ENCODE results near the gene CCNC.
A peak's percentile ranks its signal among the peaks of the same experiment; 100 is the strongest.
"Not testable (repeated sequence)": the region's sequence is repeated elsewhere in the genome, so short reads cannot be mapped to it uniquely, and the experiment has no call there.

Gene CCNC

GRCh38 chr6:99602520-99603420 is 34.3 kb upstream of the CCNC start:
- DNase-seq, result no peak

- DNase-seq, result not testable (repeated sequence)
Observed at GRCh38 chr6:99594696-99595095, 26.2 kb upstream of the CCNC start.

GRCh38 chr6:99592900-99593299 is 24.4 kb upstream of the CCNC start:
- DNase-seq, result peak; percentile 54

GRCh38 chr6:99591673-99592364 is 23.4 kb upstream of the CCNC start:
- no peak for DNase-seq

- no peak for DNase-seq
Observed at GRCh38 chr6:99590728-99591672, 22.5 kb upstream of the CCNC start.

- no peak for DNase-seq
Observed at GRCh38 chr6:99589907-99590493, 21.5 kb upstream of the CCNC start.

GRCh38 chr6:99589290-99589672 is 20.8 kb upstream of the CCNC start:
- DNase-seq, result no peak

- DNase-seq, result peak; percentile 90
Observed at GRCh38 chr6:99588618-99589289, 20.3 kb upstream of the CCNC start.

GRCh38 chr6:99587792-99588191 is 19.3 kb upstream of the CCNC start:
- no peak for DNase-seq

GRCh38 chr6:99579781-99580180 is 11.3 kb upstream of the CCNC start:
- DNase-seq, result no peak

GRCh38 chr6:99575544-99576227 is 7.2 kb upstream of the CCNC start:
- DNase-seq, result peak; percentile 42

GRCh38 chr6:99573980-99574617 is 5.6 kb upstream of the CCNC start:
- no peak for DNase-seq

GRCh38 chr6:99563056-99563723 is 5.3 kb downstream of the CCNC start:
- peak; percentile 7 for DNase-seq

GRCh38 chr6:99560668-99561067 is 7.8 kb downstream of the CCNC start:
- peak; percentile 37 for DNase-seq

GRCh38 chr6:99559057-99559456 is 9.4 kb downstream of the CCNC start:
- no peak for DNase-seq

- DNase-seq, result no peak
Observed at GRCh38 chr6:99553888-99554287, 14.6 kb downstream of the CCNC start.

GRCh38 chr6:99550046-99550748 is 18.3 kb downstream of the CCNC start:
- no peak for DNase-seq

GRCh38 chr6:99548706-99549105 is 19.8 kb downstream of the CCNC start:
- DNase-seq, result no peak

- DNase-seq, result no peak
Observed at GRCh38 chr6:99547526-99547925, 20.9 kb downstream of the CCNC start.

- DNase-seq, result peak; percentile 45
Observed at GRCh38 chr6:99545442-99545841, 23.0 kb downstream of the CCNC start.

Measured in hematopoietic multipotent progenitor cell treated with erythropoietin and hydrocortisone succinate and interleukin-3 and kit ligand, for 4 days (in vitro differentiated cells).